Fibroblast of peridontal ligament (primary cell): ENCODE data around the gene PNKD.
"Not testable (repeated sequence)": the region's sequence is repeated elsewhere in the genome, so short reads cannot be mapped to it uniquely, and the experiment has no call there.

Experiments used
- DNase-seq: peaks from one replicate; pipeline ENCODE4 v3.0.0-alpha.2; 2010; ENCODE audit errors: extremely low read depth

PNKD gene

DNA sequence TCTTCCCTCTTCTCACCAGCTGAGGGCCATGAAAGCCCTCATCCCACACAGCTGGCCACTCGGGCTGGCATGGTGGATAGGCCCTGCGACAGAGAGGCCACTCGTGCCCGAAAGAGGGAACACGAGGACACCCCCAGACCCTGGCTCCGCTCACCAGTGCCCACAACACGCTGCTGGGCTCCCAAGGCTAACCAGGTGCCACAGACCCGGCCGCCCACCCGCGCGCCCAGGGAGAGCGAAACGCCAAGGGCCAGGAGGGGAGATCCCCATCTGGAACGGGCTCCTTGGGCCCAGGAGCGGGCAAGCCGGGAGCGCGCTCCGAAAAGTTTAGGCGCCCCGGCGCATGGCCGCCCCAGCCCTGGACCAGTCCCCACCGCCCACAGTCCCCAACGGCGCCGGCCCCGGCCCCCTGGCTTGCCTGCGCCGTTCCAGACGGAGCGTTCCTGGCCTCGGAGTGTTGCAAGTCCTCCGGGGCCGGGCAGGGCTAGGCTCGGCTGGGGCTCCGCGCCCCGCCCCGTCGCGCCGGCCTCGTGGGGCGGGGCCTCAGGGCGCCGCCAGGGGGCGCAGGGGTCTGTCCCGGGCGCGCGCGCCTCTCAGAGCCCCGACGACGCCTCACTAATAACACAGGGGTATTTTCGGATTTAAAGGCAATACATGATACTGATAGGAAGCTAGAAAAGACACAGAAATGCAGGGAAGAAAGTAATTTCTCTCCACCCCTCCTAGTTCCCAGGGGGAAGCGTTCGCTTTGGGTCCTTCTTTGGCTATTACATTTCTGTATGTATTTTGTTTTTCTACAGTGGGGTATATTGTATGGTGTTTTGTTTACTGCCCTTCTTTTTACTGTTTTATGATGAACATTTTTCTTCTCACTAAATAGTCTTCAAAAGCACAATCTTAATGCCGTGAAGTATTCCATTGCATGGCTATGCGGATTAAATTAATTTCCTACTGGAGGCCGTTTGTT is 22.0 kb downstream of the PNKD start, which contains the start of gene TMBIM1:
Gene TMBIM1 (minus strand): TSS at position 456 of the 967 bp plus-strand sequence. CDS start 10,362 bp downstream, outside the sequence.
- DNase-seq = peak; percentile 58

DNA sequence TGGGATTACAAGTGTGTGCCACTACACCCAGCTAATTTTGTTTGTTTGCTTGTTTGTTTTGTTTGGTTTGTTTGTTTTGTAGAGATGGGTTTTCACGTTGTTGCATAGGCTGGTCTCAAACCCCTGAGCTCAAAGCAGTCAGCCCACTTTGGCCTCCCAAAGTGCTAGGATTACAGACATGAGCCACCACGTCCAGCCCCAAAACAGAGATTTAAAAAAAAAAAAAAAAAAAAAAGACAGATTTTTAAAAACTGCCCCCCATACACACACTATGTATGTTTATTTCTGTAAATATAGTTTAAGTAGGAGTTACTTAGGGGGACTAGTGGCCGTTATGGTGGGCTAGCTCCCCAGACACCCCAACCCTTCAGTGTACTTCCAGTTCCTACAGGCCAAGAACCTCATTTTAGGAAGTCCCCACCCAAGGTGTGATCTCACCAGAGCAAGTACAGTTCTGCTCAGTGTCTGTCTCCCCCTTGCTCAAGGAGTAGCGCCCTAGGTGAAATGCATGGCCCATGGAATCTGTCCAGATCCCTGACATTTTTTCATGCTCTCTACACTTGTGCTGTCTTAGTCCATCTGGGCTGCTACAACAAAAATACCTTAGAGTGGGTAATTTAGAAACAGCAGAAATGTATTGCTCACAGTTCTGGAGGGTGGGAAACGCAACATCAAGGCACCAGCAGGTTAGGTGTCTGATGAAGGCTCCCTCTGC is 23.6 kb downstream of the PNKD start:
- no peak for DNase-seq

DNA sequence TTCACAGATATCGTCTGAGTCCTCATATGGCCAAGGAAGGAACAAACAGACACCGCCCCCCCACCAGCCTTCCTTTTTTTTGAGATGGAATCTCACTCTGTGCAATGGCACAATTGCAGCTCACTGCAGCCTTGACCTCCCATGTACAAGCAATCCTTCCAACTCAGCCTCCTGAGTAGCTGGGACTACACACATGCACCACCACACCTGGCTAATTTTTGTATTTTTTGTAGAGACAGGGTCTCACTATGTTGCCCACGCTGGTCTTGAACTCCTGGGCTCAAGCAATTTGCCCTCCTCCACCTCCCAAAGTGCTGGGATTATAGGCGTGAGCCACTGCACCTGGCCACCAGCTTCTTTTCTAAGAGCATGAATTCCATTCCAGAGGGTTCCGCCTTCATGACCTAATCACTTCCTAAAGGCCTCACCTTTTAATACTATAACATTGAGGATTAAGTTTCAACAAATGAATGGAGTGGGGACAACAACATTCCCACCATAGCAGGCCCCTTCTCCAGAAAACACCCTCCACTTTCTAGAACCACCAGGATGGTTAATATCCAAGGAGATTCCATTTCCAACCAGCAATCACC is 24.2 kb downstream of the PNKD start:
- no peak for DNase-seq

DNA sequence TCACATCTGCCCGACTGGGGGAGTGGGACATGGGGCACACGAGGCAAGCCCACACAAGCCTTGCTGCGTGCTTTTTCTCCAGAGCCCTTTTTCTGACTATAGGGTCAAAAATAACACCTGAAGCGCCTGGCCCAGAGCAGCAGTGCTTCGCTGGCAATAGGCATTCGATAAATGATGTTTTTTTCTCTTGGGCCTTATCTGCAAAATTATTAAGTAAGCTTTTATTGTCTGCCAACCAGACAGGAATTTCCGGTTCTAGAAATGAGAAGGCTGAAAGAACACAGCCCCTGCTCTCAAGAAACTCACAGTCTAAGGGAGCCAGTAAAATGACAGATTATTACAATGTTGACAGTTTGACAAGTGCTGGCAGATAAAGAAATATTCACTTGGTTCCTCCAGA is 24.7 kb downstream of the PNKD start:
- no peak for DNase-seq

DNA sequence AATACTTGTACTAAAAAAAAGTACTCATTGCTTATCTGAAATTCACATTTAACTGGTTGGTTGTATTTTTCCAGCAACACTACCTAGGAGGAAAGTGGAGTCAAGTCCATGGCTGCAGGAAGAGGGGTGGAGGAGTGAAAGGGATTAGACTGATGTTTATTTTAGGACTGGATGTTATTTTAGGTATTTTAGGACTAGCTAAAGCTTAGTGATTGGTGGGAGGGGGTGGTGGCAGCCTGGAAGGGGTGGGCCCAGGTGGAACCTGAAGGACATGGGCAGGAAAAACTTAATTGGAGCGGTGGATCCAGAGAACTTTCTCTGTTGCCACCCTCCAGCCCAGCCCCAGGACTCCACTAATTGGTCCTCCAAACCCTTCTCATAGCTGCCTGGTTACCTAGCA is 25.9 kb downstream of the PNKD start:
- no peak for DNase-seq

DNA sequence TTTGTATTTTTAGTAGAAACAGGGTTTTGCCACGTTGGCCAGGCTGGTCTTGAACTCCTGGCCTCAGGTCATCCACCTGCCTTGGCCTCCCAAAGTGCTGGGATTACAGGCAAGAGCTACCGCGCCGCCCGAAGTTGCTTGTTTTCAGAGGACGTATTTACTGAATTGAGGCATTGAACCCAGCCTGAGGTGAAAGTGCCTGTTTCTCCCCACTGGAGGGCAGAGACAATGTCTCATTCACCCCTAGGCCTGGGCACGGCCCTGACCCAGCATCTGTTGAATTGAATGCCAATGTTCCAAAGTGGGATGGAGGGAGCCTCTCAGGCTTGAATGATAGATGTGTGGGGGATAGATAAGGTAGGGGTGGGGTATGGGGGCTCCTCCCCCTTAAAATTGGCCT is 26.5 kb downstream of the PNKD start:
- DNase-seq = no peak

DNA sequence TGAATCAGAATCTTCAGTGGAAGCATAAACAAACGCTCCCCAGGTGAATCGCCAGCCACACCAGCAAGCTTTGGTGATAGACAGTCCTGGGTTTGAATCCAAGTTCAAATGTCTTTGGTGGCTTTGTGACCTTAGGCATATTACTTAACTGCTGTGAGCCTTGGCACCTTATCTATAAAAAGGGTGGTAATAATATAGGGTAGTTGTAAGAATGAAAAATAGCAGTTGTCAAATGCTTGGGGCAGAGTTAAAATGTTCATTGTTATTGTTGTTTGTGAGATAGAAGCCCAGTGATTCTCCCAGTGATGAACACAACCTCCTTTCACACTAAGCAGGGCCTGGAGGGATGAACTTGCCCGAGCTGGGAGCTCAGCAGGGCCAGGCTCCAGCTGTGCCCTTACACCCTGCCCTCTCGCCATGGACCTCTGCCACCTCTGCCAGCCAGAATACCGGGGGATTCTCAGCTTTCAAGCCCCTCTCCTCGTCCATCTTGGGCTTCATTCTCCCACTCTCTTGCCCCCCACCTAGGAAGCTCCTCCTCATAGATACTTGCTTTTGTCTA is 28.1 kb downstream of the PNKD start:
- DNase-seq = no peak

DNA sequence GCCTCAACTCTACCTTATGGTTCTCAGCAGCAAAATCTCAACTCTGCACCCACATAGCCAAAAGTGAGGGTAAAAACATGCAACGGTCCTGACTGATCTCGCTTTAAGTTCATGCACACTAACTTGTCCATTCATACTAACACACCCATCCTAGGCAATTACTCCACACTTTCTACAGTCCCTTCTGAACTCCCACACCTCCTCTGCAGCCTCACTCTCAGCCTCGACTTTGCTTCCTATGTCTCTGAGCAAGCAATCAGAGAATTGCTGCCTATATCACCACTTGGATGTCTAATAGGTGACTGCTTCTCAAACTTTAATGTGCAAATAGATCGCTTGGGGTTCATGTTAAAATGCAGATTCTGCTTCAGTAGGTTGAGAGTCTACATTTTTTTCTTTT is 29.8 kb downstream of the PNKD start:
- no peak for DNase-seq

DNA sequence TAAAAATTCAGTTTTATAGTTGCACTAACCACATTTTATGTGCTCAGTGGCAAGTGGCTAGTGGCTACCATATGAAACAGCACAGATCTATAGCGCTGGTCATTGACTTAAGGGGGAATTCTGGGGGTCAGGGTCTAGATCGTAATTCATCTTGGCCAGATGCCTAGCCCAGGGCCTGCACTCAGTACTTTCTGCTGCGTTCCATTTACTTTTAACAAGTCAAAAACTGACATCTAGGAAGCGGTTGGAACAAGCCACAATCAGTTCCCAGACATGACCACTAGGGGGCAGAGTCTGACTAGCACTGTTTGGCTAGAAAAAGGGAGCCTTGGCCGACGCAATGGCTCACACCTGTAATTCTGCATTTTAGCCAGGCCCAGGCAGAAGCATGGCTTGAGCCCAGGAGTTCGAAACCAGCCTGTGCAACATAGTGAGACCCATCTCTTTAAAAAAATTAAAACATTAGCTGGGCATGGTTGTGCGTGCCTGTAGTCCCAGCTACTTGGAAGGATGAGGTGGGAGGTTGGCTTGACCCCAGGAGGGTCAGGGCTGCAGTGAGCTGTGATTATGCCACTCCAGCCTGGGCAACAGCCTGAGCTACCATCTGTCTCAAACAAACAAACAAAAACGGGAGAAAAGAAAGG is 31.0 kb downstream of the PNKD start:
- DNase-seq = peak; percentile 85

DNA sequence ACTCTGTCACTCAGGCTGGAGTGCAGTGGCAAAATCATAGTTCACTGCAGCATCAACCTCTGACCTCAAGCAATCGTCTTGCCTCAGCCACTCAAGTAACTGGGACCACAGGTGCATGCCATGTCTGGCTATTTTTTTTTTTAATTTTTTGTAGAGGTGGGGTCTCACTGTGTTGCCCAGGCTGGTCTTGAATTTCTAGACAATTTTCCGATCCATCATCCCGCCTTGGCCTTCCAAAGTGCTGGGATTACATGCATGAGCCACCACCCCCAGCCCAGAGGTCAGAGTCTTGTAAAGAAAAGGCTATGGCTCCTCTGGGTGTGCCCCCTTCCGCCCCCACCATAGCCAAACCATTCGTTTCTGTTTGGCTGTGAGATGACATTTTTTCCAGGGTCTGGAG is 35.1 kb downstream of the PNKD start:
- no peak for DNase-seq

DNA sequence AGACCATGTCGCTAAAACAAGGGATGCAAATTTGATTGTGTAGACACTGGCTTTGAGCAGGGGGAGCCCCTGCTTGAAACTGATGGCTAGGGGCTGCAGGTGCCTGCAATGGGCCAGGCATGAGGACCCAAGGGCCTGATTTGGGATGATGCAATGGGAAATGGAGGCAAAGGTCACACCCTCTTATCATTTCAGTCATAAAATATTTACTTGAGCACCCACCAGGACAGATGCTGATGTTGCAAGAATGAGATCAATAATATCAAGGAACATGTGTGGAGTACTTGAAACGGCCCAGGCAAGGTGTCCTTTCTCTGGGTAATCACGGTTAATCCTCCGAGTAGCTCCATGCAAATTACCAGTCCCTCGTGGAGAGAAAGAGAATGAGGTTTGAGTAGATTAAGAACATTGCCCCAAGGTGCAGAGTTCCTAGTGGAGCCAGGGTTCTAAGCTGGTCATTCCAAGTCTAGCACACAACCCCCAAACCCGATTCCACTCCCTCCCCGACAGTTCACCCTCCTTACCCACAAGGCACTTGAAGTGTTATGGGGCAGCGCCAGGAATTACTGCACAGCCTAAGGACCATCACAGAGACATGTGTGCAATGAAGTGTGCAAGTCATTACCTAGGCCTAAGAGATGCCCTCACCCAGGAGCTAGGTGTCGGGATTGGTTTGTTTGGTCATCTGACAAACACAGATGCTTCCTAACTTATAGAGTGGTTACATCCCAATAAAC is 36.0 kb downstream of the PNKD start:
- no peak for DNase-seq

DNA sequence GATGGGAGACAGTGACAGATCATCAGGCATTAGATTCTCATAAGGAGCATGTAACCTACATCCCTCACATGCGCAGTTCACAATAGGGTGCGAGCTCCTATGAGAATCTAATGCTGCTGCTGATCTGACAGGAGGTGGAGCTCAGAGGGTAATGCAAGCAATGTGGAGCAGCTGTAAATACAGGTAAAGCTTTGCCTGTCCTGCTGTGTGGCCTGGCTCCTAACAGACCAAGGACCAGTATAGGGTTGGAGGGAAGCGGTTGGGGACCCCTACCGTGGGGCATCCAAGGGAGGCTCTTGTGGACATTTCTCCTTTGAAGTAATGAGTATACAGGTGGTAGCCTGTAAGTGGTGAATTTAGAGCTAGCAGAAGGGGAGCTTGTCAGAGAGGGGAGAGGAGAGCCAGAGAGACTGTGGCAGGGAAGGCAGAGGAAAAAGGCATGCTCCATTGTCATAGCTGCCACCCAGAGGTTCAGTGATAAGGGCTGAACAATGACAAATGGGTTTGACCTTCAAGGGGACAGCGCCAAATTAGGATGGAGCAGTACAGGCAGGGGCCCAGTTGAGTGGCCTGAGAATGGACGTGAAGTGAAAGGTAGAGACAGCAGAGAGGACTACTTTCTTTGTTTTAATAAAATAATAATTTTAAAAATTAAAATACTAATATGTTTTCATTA is 37.2 kb downstream of the PNKD start:
- DNase-seq = no peak

DNA sequence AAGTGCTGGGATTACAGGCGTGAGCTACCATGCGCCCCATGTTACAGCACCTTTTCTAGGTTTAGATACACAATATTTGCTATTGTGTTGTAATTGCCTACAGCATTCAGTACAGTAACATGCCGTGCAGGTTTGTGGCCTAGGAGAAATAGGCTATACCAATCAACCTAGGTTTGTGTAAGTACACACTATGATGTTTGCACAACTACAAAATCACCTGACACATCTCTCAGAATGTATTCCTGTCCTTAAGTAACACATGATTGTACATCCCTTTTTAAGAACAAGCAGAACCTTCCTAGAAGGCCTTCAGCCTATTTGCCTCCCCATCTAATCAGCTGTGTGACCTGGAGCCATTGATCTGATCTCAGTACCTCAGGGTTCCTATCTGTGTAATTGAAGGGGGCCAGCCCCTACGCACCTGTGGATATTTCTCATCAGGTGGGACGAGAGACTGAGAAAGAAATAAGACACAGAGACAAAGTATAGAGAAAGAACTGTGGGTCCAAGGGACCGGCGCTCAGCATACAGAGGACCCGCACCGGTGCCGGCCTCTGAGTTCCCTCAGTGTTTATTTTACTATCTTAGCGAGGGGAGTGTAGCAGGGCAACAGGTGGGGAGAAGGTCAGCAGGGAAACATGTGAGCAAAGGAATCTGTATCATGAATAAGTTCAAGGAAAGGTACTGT is 40.7 kb downstream of the PNKD start:
- DNase-seq = no peak

DNA sequence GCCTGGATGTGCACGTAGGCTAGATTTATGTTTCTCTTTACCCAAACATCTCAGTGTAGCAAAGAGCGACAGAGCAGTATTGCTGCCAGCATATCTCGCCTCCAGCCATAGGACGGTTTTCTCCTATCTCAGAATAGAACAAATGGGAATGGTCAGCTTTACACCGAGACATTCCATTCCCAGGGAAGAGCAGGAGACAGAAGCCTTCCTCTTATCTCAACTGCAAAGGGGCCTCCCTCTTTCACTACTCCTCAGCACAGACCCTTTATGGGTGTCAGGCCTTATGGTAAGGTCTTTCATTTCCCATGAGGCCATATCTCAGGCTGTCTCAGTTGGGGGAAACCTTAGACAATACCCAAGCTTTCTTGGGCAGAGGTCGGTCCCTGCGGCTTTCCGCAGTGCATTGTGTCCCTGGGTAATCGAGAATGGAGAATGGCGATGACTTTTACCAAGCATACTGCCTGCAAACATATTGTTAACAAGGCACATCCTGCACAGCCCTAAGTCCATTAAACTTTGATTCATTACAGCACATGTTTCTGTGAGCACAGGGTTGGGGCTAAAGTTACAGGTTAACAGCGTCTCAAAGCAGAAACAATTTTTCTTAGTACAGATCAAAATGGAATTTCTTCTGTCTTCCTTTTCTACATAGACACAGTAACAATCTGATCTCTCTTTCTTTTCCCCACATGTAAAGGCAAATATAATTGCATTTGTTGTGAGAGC is 41.4 kb downstream of the PNKD start:
- DNase-seq = not testable (repeated sequence)

DNA sequence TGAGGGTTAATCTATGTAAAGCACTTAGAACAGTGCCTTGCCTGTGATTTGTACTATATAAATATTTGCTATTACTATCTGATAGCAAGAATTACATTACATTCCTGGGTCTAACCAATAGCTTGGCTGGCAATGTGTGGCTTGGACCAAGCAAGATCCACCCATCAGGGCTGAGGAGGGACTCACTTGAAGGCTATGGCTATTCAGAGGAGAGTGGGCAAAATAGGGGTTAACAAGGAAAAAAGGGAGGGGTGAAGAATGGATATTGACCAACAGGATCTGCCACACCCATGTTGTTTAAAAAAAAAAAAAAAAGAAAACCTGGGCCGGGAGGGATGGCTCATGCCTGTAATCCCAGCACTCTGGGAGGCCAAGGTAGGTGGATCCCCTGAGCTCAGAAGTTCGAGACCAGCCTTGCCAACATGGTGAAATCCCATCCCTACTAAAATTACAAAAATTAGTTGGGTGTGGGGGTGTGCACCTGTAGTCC is 42.0 kb downstream of the PNKD start:
- DNase-seq = no peak

DNA sequence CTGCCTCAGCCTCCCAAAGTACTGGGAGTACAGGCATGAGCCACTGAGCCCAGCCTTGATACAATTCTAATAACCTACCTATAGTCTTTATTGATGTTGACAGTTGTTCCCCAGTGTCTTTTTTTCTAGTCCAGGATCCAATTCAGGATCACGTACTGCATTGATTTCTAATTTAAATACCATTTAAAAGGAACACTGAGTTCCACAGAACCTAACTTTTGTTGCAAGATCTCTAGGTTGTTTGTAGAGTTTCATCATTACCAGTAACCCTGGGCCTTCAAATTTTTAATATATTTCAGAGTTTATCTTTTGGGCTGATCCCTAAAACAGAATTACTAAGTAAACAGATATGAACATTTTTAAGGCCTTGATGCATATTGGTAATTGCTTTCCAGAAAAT is 43.0 kb downstream of the PNKD start:
- no peak for DNase-seq

DNA sequence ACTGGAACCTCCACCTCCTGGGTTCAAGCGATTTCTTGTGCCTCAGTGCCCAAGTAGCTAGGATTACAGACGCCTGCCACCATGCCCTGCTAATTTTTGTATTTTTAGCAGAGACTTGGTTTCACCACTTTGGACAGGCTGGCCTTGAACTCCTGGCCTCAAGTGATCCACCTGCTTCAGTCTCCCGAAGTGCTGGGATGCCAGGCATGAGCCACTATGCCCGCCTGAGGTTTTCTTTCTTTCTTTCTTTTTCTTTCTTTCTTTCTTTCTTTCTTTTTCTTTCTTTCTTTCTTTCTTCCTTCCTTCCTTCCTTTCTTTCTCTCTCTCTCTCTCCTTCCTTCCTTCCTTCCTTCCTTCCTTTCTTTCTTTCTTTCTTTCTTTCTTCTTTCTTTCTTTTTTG is 44.4 kb downstream of the PNKD start:
- DNase-seq = not testable (repeated sequence)

DNA sequence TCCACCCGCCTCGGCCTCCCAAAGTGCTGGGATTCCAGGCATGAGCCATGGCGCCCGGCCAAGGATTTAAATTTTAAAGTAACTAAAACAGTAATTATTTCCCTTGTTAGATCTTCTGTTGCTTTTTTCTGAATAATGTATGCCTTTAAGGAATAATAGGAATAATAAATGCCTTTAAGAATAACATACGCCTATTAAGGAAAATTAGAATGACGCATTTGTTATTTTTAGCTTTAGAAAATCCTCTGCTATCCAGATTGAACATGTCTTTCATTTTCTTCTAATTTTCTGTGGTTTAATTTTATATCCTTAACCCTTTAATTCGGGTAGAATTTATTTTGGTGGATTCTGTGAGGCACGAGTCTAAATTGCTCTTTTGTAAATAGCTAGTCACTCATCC is 45.1 kb downstream of the PNKD start:
- DNase-seq = no peak

DNA sequence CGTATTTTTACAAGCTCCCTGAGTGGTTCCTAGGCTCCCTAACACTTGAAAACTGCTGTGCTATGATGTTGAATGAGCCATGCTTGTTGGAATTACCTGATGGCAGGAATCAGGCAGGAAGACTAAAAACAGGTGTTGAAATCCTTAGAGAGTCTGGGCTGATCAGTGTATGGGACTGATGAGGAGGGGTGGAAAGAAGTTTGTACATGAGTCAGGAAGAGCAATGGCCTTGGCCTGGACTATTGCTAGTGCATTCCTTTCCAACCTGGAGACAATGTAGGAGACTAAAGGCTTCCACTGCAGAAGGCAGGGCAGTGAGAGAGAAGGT is 46.9 kb downstream of the PNKD start:
- no peak for DNase-seq
